Rectal smooth muscle tissue (tissue), 1 donor: ENCODE results near the gene THAP4.
"Not testable (repeated sequence)": the region's sequence is repeated elsewhere in the genome, so short reads cannot be mapped to it uniquely, and the experiment has no call there.

ENCODE experiments used
- H3K27ac ChIP-seq: one replicate; pipeline ENCODE4 v1.7.0; 2013; ENCODE audit warnings: low read depth, low read length, inconsistent platforms
- H3K27me3 ChIP-seq: one replicate; pipeline ENCODE4 v1.7.0; 2013; ENCODE audit warnings: low read length; ENCODE audit not compliant: control insufficient read depth, insufficient read depth
- H3K36me3 ChIP-seq: one replicate; pipeline ENCODE4 v1.7.0; 2013; ENCODE audit warnings: low read length; ENCODE audit not compliant: control insufficient read depth, insufficient read depth
- H3K4me1 ChIP-seq: one replicate; pipeline ENCODE4 v1.7.0; 2013; ENCODE audit warnings: low read length; ENCODE audit not compliant: control insufficient read depth, insufficient read depth
- H3K4me3 ChIP-seq: one replicate; pipeline ENCODE4 v1.7.0; 2013; ENCODE audit warnings: low read length
- H3K9ac ChIP-seq: one replicate; pipeline ENCODE4 v1.7.0; 2013; ENCODE audit warnings: low read length

The THAP4 gene

GRCh38 chr2:241575624-241576292 lies 61.2 kb downstream of the THAP4 start:
- Histone ChIP-seq H3K27me3 (no peaks in the 10 kb centered on the region), H3K4me3 (no peak overlapping the region), H3K36me3 (peaks cover 6% of the 10 kb centered on the region), H3K9ac (no peak overlapping the region), H3K4me1 (no peaks in the 10 kb centered on the region), H3K27ac (no peak overlapping the region)

GRCh38 chr2:241574911-241575623 lies 61.9 kb downstream of the THAP4 start:
- H3K36me3 ChIP-seq, result peaks cover 6% of the 10 kb centered on the region
- no peak overlapping the region for H3K27ac ChIP-seq
- H3K27me3 ChIP-seq, result no peaks in the 10 kb centered on the region
- no peak overlapping the region for H3K9ac ChIP-seq
- H3K4me1 ChIP-seq, result no peaks in the 10 kb centered on the region
- no peak overlapping the region for H3K4me3 ChIP-seq

DNA sequence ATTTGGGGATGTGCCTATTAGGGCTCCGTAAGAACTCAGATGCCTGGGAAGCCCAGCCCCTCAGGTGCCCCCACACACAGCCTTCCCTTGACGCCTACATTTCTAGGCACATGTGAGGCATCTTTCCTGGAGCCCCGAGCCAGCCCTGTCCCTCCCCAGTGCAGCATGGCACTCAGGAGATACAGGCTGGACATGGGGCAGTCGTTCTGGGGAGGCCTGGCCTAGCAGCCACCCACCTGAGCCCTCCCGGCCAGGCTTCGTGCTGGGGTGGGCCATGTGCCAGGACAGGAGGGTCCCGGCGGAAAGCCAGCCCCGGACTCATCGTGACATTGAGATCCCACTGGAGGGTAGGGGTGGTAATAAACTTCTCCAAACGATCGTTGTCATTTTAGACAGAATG lies 63.2 kb downstream of the THAP4 start:
- peaks cover 1% of the 10 kb centered on the region for H3K4me1 ChIP-seq
- no peaks in the 10 kb centered on the region for H3K27me3 ChIP-seq
- no peak overlapping the region for H3K9ac ChIP-seq
- H3K36me3 ChIP-seq, result peaks cover 6% of the 10 kb centered on the region
- H3K4me3 ChIP-seq, result no peak overlapping the region
- no peak overlapping the region for H3K27ac ChIP-seq

DNA sequence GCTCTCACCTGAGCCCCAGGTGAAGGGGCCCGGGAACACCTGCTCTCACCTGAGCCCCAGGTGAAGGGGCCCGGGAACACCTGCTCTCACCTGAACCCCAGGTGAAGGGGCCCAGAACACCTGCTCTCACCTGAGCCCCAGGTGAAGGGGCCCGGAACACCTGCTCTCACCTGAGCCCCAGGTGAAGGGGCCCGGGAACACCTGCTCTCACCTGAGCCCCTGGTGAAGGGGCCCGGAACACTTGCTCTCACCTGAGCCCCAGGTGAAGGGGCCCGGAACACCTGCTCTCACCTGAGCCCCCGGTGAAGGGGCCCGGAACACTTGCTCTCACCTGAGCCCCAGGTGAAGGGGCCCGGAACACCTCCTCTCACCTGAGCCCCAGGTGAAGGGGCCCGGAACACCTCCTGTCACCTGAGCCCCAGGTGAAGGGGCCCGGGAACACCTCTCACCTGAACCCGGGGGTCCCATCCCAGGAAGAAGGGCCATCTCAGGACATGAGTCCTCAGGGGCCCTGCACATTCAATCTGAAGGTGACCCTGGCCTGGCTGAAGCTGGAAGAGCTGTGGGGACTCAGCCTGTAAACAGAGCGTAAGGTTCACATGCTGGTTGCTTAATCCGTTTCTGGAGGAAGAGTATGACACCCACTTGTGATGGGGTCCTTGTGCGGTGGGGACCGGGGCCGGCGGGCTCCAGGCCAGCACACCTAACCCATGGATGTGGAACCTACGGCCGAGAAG lies 63.9 kb downstream of the THAP4 start:
- not testable (repeated sequence) for H3K9ac ChIP-seq, H3K36me3 ChIP-seq, H3K4me1 ChIP-seq, H3K27me3 ChIP-seq, H3K4me3 ChIP-seq, H3K27ac ChIP-seq

DNA sequence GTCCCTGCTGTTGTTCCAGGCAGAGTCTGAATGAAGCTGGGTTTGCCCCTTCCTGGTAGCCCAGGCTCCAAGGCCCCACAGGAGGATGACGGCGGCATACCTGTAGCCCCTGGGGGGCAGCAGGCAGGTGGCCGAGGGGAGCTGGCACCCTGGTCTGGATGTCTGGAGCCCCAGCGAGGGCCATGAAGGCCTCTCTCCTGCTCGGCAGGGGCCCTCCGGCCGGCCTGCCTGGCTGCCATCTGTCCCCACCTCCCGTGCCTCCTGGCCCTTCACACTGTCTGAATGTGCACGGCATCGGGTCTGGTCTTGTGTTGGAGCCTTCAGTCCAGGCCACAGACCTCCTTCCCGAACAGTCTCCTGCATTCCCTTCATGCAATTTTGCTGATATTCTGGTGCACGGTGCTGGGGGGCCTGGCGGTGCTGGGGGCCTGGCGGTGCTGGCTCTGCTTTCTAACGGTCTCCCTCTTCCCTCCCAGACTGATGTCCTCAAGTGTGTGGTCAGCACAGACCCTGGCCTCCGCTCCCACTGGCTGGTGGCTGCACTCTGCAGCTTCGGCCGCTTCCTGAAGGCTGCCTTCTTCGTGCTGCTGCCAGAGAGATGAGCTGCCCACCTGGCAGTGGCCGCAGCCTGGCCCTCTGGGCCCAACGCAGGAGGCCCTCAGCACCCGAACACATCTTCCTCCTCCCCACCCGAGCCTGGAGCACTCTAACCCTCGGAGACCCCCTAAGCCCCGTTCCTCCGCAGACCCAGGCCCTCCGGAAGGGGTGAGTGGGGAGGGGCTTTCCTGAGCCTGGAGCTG lies 64.9 kb downstream of the THAP4 start:
- H3K27ac ChIP-seq, result no peak overlapping the region
- H3K4me1 ChIP-seq, result peaks cover 2% of the 10 kb centered on the region
- no peak overlapping the region for H3K9ac ChIP-seq
- H3K4me3 ChIP-seq, result no peak overlapping the region
- no peaks in the 10 kb centered on the region for H3K27me3 ChIP-seq
- H3K36me3 ChIP-seq, result peaks cover 6% of the 10 kb centered on the region

DNA sequence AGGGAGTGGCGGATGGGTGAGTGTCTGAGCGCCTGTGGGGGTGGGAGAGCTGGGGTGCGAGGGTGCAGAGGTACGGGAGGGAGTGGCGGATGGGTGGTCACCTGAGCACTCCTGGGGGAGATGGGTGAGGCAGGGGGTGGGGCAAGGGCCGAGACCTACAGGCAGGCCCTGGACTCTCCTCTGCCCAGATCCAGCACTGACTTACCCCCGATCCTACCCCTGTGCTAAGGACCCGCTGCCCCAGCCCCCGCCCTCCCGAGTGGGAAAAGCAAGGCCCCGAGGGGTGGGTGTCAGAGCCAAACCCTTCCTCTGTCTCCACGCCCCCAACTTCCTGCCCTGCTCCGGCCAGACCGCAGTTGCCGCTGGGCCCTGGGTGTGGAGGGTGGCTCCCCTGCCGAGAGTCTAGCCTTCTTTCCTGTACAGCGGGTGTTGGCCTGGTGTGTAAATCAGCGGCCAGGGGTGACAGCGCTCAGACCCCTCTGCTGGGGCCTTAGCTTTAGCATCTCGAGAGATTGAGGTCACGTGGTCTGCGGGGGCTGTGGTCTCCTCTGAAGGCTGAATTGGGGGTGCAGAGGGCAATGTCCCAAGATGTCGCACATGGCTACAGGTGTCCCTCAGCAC lies 65.9 kb downstream of the THAP4 start:
- Histone ChIP-seq H3K27ac (no peak overlapping the region), H3K27me3 (no peaks in the 10 kb centered on the region), H3K36me3 (peaks cover 6% of the 10 kb centered on the region)

DNA sequence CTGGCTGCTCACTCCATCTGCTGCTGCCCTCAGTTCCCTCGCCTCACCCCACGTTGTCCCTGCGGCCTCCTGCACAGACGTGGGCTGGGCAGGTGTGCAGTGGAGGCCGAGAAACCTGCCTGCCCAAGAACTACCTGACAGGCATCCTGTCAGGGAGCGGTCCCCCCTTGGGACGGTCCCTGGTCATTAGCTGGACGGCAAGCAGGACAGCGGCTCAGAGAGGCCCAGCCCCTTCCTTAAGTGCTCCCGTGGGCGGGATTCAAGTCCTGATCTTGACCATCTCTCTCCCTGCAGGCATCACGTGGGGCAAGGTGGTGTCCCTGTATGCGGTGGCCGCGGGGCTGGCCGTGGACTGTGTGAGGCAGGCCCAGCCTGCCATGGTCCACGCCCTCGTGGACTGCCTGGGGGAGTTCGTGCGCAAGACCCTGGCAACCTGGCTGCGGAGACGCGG lies 67.1 kb downstream of the THAP4 start:
- Histone ChIP-seq H3K9ac (no peak overlapping the region), H3K27me3 (no peaks in the 10 kb centered on the region), H3K4me3 (no peak overlapping the region), H3K4me1 (peaks cover 3% of the 10 kb centered on the region), H3K36me3 (peaks cover 6% of the 10 kb centered on the region), H3K27ac (no peak overlapping the region)

More for the DNA sequence above, 65.9 kb downstream of the THAP4 start:
- no peak overlapping the region for H3K9ac ChIP-seq
- peaks cover 2% of the 10 kb centered on the region for H3K4me1 ChIP-seq
- H3K4me3 ChIP-seq, result no peak overlapping the region

GRCh38 chr2:241568726-241569125 lies 68.2 kb downstream of the THAP4 start:
- Histone ChIP-seq H3K4me1 (peaks cover 13% of the 10 kb centered on the region), H3K4me3 (no peak overlapping the region), H3K27ac (no peak overlapping the region), H3K9ac (no peak overlapping the region), H3K36me3 (peaks cover 4% of the 10 kb centered on the region), H3K27me3 (no peaks in the 10 kb centered on the region)

DNA sequence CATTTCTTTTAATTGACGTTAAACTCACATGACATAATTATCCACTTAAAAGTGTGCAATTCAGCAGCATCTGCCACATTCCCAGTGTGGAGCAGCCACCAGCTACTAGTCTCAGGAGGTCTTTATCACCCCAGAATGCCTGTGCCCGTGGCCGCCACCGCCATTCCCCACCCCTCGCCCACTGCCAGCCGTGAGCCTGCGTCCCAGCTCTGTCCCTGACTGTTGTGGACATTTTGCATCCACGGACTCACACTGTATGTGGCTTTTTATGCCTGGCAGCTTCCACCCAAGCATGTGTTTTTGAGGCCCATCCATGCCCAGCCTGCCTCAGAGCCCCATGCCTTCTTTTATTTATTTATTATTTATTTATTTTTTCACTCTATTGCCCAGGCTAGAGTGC lies 69.2 kb downstream of the THAP4 start:
- H3K4me1 ChIP-seq, result peaks cover 22% of the 10 kb centered on the region
- H3K27ac ChIP-seq, result no peak overlapping the region

GRCh38 chr2:241567266-241567665 lies 69.7 kb downstream of the THAP4 start:
- peaks cover 23% of the 10 kb centered on the region for H3K4me1 ChIP-seq
- not testable (repeated sequence) for H3K36me3 ChIP-seq, H3K27me3 ChIP-seq, H3K4me3 ChIP-seq, H3K9ac ChIP-seq, H3K27ac ChIP-seq

More for the DNA sequence above, 69.2 kb downstream of the THAP4 start:
- Histone ChIP-seq H3K36me3 (peaks cover 2% of the 10 kb centered on the region), H3K9ac (no peak overlapping the region), H3K4me3 (no peak overlapping the region), H3K27me3 (no peaks in the 10 kb centered on the region)

GRCh38 chr2:241566468-241566867 lies 70.5 kb downstream of the THAP4 start:
- no peaks in the 10 kb centered on the region for H3K36me3 ChIP-seq
- no peaks in the 10 kb centered on the region for H3K27me3 ChIP-seq
- peaks cover 26% of the 10 kb centered on the region for H3K4me1 ChIP-seq
- no peak overlapping the region for H3K9ac ChIP-seq
- no peak overlapping the region for H3K4me3 ChIP-seq
- H3K27ac ChIP-seq, result no peak overlapping the region

DNA sequence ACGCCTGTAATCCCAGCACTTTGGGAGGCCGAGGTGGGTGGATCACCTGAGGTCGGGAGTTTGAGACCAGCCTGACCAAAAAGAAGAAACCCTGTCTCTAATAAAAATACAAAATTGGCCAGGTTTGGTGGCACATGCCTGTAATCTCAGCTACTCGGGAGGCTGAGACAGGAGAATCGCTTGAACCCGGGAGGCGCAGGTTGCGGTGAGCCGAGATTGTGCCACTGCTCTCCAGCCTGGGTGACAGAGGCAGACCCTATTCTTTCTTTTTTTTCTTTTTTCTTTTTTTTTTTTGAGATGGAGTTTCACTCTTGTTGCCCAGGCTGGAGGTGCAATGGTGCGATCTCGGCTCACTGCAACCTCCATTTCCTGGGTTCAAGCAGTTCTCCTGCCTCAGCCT lies 70.9 kb downstream of the THAP4 start:
- H3K9ac ChIP-seq, H3K27ac ChIP-seq, H3K4me3 ChIP-seq, H3K27me3 ChIP-seq, H3K36me3 ChIP-seq: not testable (repeated sequence)
- H3K4me1 ChIP-seq, result peaks cover 29% of the 10 kb centered on the region
